SK-N-SH (cell line): Measurements from ENCODE around the gene TET1.

ENCODE experiments used
- EP300 ChIP-seq, 2 experiments: IDR thresholded peaks; 2 replicates each; pipeline versions ENCODE4 v1.4.0 to v1.6.1; 2012; ENCODE audit warnings: borderline replicate concordance in 1 of 2, low read depth in 1 of 2, low read length in 1 of 2
- JUND ChIP-seq: IDR thresholded peaks from 2 replicates; pipeline ENCODE4 v1.4.0; 2012
- POLR2AphosphoS5 ChIP-seq: IDR thresholded peaks from 2 replicates; pipeline ENCODE4 v1.6.1; 2012; ENCODE audit warnings: low read depth, low read length
- TF ChIP-seq, protein P1 (sequence below): fragments of 200-600 bp; sonication (generic); IDR thresholded peaks from 2 replicates; pipeline ENCODE4 v1.6.1; 2017; ENCODE audit warnings: antibody characterized with exemption, mild to moderate bottlenecking, moderate library complexity

DNA sequence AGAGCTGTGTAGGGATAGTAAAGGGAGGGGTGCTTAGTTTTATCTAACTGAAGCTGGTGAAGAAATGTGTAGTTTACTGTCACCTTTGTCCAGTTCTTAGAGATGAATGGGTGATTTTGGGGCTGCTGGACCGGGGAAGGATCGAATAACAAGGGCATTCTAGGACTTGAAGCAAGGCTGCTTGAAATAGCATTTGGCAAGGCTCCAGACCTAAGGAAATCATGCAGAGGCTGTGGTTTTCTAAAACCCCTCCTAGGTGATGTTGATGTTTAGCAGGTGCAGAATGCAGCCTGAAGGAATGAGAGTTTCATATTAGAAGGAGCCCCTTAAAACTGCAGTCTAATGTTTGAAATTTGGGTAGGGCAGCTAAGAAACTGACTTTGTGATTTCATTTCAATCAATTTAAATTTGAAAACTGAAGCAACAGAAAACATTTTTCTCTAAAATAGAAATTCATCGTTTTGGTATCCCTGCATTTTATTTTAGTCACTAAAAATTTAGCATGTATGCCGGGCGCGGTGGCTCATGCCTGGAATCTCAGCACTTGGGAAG, 68.5 kb downstream of the TET1 start:
- TF ChIP-seq POLR2AphosphoS5 (no peak), EP300 (IDR thresholded peaks at IDR 0.05; ENCODE audit: borderline replicate concordance in 1 of 2, low read depth in 1 of 2, low read length in 1 of 2) (0 out of 4 replicates have a peak, but pooled peaks of 1 of the 2 experiments have one; percentile 17), JUND (no peak)
- TF ChIP-seq, protein P1, sequence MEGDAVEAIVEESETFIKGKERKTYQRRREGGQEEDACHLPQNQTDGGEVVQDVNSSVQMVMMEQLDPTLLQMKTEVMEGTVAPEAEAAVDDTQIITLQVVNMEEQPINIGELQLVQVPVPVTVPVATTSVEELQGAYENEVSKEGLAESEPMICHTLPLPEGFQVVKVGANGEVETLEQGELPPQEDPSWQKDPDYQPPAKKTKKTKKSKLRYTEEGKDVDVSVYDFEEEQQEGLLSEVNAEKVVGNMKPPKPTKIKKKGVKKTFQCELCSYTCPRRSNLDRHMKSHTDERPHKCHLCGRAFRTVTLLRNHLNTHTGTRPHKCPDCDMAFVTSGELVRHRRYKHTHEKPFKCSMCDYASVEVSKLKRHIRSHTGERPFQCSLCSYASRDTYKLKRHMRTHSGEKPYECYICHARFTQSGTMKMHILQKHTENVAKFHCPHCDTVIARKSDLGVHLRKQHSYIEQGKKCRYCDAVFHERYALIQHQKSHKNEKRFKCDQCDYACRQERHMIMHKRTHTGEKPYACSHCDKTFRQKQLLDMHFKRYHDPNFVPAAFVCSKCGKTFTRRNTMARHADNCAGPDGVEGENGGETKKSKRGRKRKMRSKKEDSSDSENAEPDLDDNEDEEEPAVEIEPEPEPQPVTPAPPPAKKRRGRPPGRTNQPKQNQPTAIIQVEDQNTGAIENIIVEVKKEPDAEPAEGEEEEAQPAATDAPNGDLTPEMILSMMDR: no peak
